ENCODE results near the gene CLEC12A. TPM values are rescaled to one million over a fixed set of nuclear protein-coding genes. Genes with fewer than 3 reads are reported as not detected.

The CLEC12A gene
- total and polyA plus RNA-seq, 4 donors = 2.3 to 4.7 (median 3.2) TPM

GRCh38 chr12:9992296-9992695 is 21.1 kb downstream of the CLEC12A start:
- no peak overlapping the region for H3K27ac ChIP-seq (ENCODE audit: low read depth in 1 of 2, low read length in 2 of 2)
- TF ChIP-seq JUND (IDR thresholded peaks at IDR 0.05) (no peak), ZBTB33 (IDR thresholded peaks at IDR 0.05) (no peak), HNF4A (conservative IDR thresholded peaks at IDR 0.05) (no peak), TAF1 (conservative IDR thresholded peaks at IDR 0.05) (no peak), ATF3 (IDR thresholded peaks at IDR 0.05) (no peak), CTCF (IDR thresholded peaks at IDR 0.05; ENCODE audit: low read depth, low read length, missing input control) (no peak), RAD21 (IDR thresholded peaks at IDR 0.05) (no peak), MAX (IDR thresholded peaks at IDR 0.05) (no peak), RXRA (IDR thresholded peaks at IDR 0.05) (no peak), EGR1 (IDR thresholded peaks at IDR 0.05; ENCODE audit: low read depth in 2 of 2) (no peak), HNF4G (IDR thresholded peaks at IDR 0.05) (no peak), NR2F2 (IDR thresholded peaks at IDR 0.05) (no peak), GABPA (IDR thresholded peaks at IDR 0.05 in 1 of 2, conservative IDR thresholded peaks at IDR 0.05 in 1 of 2) (no peak), FOXA1 (IDR thresholded peaks at IDR 0.05) (no peak)
- no peak overlapping the region for H3K4me3 ChIP-seq (ENCODE audit: low read depth in 1 of 3, low read length in 3 of 3)
- no peaks in the 10 kb centered on the region for H3K9me3 ChIP-seq (ENCODE audit: control insufficient read depth in 4 of 4, low read length in 3 of 4)
- 85% methylated on average over 4 of the region's 4 CpGs for WGBS
- no peaks in the 10 kb centered on the region for H3K4me1 ChIP-seq (ENCODE audit: control insufficient read depth in 4 of 4, insufficient read depth in 4 of 4, low read length in 3 of 4)
- DNase-seq (ENCODE audit: low spot score) = no peak
- H3K27me3 ChIP-seq (ENCODE audit: control insufficient read depth in 4 of 4, insufficient read depth in 4 of 4, low read length in 3 of 4) = peaks cover 0 to 6% (median 2%) of the 10 kb centered on the region in 4 donors
- no peaks in the 10 kb centered on the region for H3K36me3 ChIP-seq (ENCODE audit: control insufficient read depth in 4 of 4, insufficient read depth in 3 of 4, low read depth in 1 of 4, low read length in 3 of 4)
- no peak overlapping the region for H3K9ac ChIP-seq (ENCODE audit: low read depth in 1 of 2, low read length in 2 of 2)

- no peak for DNase-seq (ENCODE audit: low spot score)
- 77% methylated on average over 3 of the region's 3 CpGs for WGBS
Observed at GRCh38 chr12:9999016-9999415, 27.8 kb downstream of the CLEC12A start, which contains the start of gene CLEC1B. Gene CLEC1B, minus strand, starts transcription at chr12:9999121. Its CDS starts 21 bp downstream, at chr12:9999100.

More at GRCh38 chr12:9999016-9999415, 27.8 kb downstream of the CLEC12A start, which contains the start of gene CLEC1B:
- H3K9me3 ChIP-seq (ENCODE audit: control insufficient read depth in 4 of 4, low read length in 3 of 4) = peaks cover 0 to 2% (median 0%) of the 10 kb centered on the region in 4 donors
- TF ChIP-seq GABPA (IDR thresholded peaks at IDR 0.05 in 1 of 2, conservative IDR thresholded peaks at IDR 0.05 in 1 of 2) = no peak
- TF ChIP-seq FOXA2 (IDR thresholded peaks at IDR 0.05) = no peak
- H3K27ac ChIP-seq (ENCODE audit: low read depth in 1 of 2, low read length in 2 of 2) = peak within 1 kb of the TSS in 1 of 2 donors; percentile 18
- no peaks in the 10 kb centered on the region for H3K36me3 ChIP-seq (ENCODE audit: control insufficient read depth in 4 of 4, insufficient read depth in 3 of 4, low read depth in 1 of 4, low read length in 3 of 4)
- peaks cover 0 to 3% (median 0%) of the 10 kb centered on the region in 4 donors for H3K27me3 ChIP-seq (ENCODE audit: control insufficient read depth in 4 of 4, insufficient read depth in 4 of 4, low read length in 3 of 4)
- no peak within 1 kb of the TSS for H3K4me3 ChIP-seq (ENCODE audit: low read depth in 1 of 3, low read length in 3 of 3)
- H3K9ac ChIP-seq (ENCODE audit: low read depth in 1 of 2, low read length in 2 of 2) = no peak within 1 kb of the TSS
- H3K4me1 ChIP-seq (ENCODE audit: control insufficient read depth in 4 of 4, insufficient read depth in 4 of 4, low read length in 3 of 4) = no peaks in the 10 kb centered on the region

Data from liver (tissue), 9 donors.